BJ (cell line): ENCODE results near the gene CLASP1. TPM values are rescaled to one million over a fixed set of nuclear protein-coding genes. Genes with fewer than 3 reads are reported as not detected.

ENCODE experiments used
- CTCF ChIA-PET: fragments of 350-600 bp; formaldehyde crosslinking; extraction: SDS; loops from one replicate; lab custom pipeline; 2021; ENCODE audit warnings: antibody characterized with exemption, inconsistent platforms; lab: Yijun Ruan, JAX
- POLR2A ChIA-PET: fragments of 300-600 bp; sonication (Branson Sonifier 250); formaldehyde crosslinking; extraction: SDS; loops from one replicate; lab custom pipeline; 2021; ENCODE audit warnings: antibody characterized with exemption; lab: Charles Lee
- DNase-seq: peaks from one replicate; pipeline ENCODE4 v3.0.0-alpha.2; 2011; ENCODE audit warnings: low read depth
- H3K27me3 ChIP-seq: 2 replicates; pipeline ENCODE4 v1.6.0; 2011; ENCODE audit warnings: low read length; ENCODE audit not compliant: control insufficient read depth, insufficient read depth
- H3K36me3 ChIP-seq: 2 replicates; pipeline ENCODE4 v1.5.1; 2011; ENCODE audit warnings: low read length; ENCODE audit not compliant: control insufficient read depth, insufficient read depth
- H3K4me3 ChIP-seq: 2 replicates; pipeline ENCODE4 v1.5.1; 2011; ENCODE audit warnings: low read depth, mild to moderate bottlenecking, control low read depth, low read length
- CTCF ChIP-seq: IDR thresholded peaks from 2 replicates; pipeline ENCODE4 v1.5.1; 2011; ENCODE audit warnings: low read depth, mild to moderate bottlenecking, control low read depth, inconsistent platforms, low read length, moderate library complexity; ENCODE audit not compliant: insufficient read depth
- polyA plus RNA-seq: library from polyadenylated mRNA; depleted of rRNA; stranded (reverse); fragments of >200 nt; gene quantifications from 2 replicates; pipeline ENCODE4 v1.2.3, GENCODE V29; 2011

Gene CLASP1
- polyA plus RNA-seq, 1 experiment = 7.1 TPM

- ChIA-PET CTCF (interaction anchor here (1.7 kb wide), 1 partner anchor 75 kb away, joined by 4 read pairs; the partner anchor contains the start of gene RNU4ATAC), POLR2A (no interaction called here)
- no peaks in the 10 kb centered on the region for H3K27me3 ChIP-seq
- no peak for TF ChIP-seq CTCF
- no peak for DNase-seq
- peaks cover 4% of the 10 kb centered on the region for H3K36me3 ChIP-seq
- no peak overlapping the region for H3K4me3 ChIP-seq
These were observed 43.2 kb downstream of the CLASP1 start for GRCh38 chr2:121605820-121606733.

GRCh38 chr2:121603185-121603584 lies 46.1 kb downstream of the CLASP1 start:
- no peak for TF ChIP-seq CTCF
- Histone ChIP-seq H3K27me3 (no peaks in the 10 kb centered on the region), H3K4me3 (no peak overlapping the region), H3K36me3 (peaks cover 4% of the 10 kb centered on the region)
- POLR2A ChIA-PET = no interaction called here
- no peak for DNase-seq
- CTCF ChIA-PET = interaction anchor here (2.2 kb wide), 1 partner anchor 11 kb away, joined by 7 read pairs; no protein-coding TSS in a partner anchor

GRCh38 chr2:121599963-121600651 lies 49.2 kb downstream of the CLASP1 start:
- Histone ChIP-seq H3K27me3 (no peaks in the 10 kb centered on the region), H3K36me3 (peaks cover 2% of the 10 kb centered on the region; the same call in 1 of the 2 replicates), H3K4me3 (no peak overlapping the region)
- no peak for TF ChIP-seq CTCF
- no peak for DNase-seq
- ChIA-PET CTCF (interaction anchor here (0.7 to 1.2 kb wide), 2 partner anchors 28 to 44 kb away, joined by 3 read pairs; no protein-coding TSS in a partner anchor), POLR2A (no interaction called here)

GRCh38 chr2:121598087-121598486 lies 51.2 kb downstream of the CLASP1 start:
- Histone ChIP-seq H3K4me3 (no peak overlapping the region), H3K27me3 (no peaks in the 10 kb centered on the region), H3K36me3 (no peaks in the 10 kb centered on the region)
- CTCF ChIA-PET = no interaction called here
- POLR2A ChIA-PET = no interaction called here
- no peak for DNase-seq
- TF ChIP-seq CTCF = no peak
